Subcutaneous abdominal adipose tissue (tissue), 5 donors: ENCODE measurements around the gene OST4.

Source experiments
- H3K27ac ChIP-seq: one replicate; pipeline ENCODE4 v1.7.0; 2013; ENCODE audit warnings: low read depth, mild to moderate bottlenecking, inconsistent platforms, low read length, moderate library complexity
- H3K27me3 ChIP-seq, 5 donors: one replicate each; pipeline ENCODE4 v1.7.0; 2013; ENCODE audit warnings: low read length in 5 of 5, inconsistent platforms in 1 of 5; ENCODE audit not compliant: control insufficient read depth in 5 of 5, insufficient read depth in 4 of 5
- H3K36me3 ChIP-seq, 5 donors: one replicate each; pipeline ENCODE4 v1.7.0; 2013; ENCODE audit warnings: low read length in 5 of 5; ENCODE audit not compliant: control insufficient read depth in 5 of 5, insufficient read depth in 5 of 5
- H3K4me1 ChIP-seq, 5 donors: one replicate each; pipeline ENCODE4 v1.7.0; 2013; ENCODE audit warnings: low read length in 5 of 5, mild to moderate bottlenecking in 3 of 5, moderate library complexity in 1 of 5; ENCODE audit not compliant: control insufficient read depth in 5 of 5, insufficient read depth in 5 of 5
- H3K4me3 ChIP-seq, 5 donors: one replicate each; pipeline ENCODE4 v1.7.0; 2013; ENCODE audit warnings: low read length in 5 of 5, low read depth in 1 of 5
- H3K9ac ChIP-seq, 5 donors: one replicate each; pipeline ENCODE4 v1.7.0; 2013; ENCODE audit warnings: low read length in 5 of 5, mild to moderate bottlenecking in 4 of 5, moderate library complexity in 3 of 5
- H3K9me3 ChIP-seq, 5 donors: one replicate each; pipeline ENCODE4 v1.7.0; 2013; ENCODE audit warnings: low read length in 5 of 5; ENCODE audit not compliant: control insufficient read depth in 5 of 5
- donor health status: healthy.
- donor health status: healthy.
- donor health status: healthy.
- donor health status: healthy.
- donor health status: healthy.

The OST4 gene

DNA sequence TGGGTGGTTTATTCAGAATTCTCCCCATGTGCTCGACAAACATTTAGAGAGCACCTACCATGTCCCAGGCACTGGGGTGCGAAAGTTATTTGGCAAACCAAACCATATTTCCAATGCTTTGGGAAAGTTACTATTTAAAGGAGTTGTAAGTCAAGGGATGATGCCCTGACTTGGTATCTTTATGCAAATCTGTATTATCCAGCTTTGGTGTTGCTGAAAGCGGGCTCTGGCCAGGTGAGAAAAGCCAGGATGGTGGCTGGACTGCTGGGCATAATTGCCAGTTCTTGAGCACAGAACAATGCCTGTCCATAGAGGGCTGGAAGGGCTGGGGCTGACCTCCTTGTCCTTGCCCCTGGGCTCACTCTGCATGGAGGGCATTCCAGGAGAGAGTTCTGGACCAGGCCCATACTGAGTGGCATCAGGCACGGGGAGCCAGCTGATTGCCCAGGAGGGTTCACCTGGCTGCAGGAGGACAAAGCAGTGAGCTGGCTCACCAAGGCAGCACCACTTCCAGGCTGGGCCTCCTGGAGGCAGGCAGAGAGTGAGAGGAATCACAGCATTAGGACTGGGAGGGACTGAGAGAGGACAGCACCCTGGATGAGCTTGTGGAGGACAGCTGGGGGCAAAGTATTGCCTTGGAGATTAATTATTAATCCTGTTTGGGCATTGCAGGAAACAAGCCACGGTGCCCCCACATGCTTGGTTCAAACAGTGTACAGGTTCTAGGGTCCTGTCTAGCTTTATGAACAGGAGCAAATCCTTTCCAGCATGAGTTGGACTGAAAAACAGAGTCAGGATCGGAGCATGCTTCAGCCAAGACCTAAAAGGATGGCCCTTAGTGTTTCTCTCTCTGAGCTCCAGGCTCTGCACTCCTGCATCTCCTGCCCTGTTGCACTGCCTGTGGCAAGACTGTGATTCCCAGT is 22.2 kb upstream of the OST4 start:
- peaks cover 6 to 19% (median 13%) of the 10 kb centered on the region in 5 donors for H3K4me1 ChIP-seq
- H3K4me3 ChIP-seq = no peak overlapping the region
- no peak overlapping the region for H3K9ac ChIP-seq
- no peak overlapping the region for H3K27ac ChIP-seq
- H3K36me3 ChIP-seq = peaks cover 0 to 3% (median 0%) of the 10 kb centered on the region in 5 donors
- no peaks in the 10 kb centered on the region for H3K27me3 ChIP-seq
- no peaks in the 10 kb centered on the region for H3K9me3 ChIP-seq

DNA sequence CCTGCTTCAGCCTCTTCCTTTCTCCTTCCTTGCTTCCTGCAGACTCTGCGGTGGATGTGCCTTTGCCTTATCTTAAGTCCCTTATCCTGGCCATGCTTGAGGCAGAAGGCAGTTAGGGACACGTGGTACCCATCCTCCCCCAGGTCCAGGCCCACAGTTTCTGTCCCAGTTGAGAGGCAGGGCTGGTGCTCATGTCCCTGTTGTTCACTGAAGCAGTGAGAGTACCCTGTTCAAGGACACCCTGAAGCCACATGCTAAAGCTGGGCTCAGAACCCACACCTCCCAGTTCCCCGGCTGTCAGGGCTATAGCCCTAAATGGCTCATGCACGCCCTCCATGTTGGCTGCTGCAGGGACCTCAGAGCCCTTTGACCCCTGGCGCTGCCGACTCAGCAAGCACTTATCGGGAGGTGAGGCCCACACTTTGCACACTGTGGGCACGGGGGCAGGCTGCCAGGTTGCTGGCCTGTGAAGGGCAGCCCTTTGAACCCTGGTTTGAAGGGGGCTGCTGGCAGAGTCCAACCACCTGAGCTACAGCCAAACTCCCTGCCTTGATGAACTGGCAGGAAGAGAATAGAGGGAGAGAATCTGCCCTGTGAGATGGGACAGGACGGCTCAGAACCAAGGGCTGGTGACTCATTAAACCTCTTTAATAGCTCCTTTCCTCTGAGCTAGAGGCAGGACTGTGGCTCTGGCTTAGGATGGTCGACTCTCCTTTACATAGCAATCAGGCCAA is 21.4 kb upstream of the OST4 start:
- Histone ChIP-seq H3K9me3 (no peaks in the 10 kb centered on the region), H3K4me3 (no peak overlapping the region), H3K9ac (no peak overlapping the region), H3K36me3 (peaks cover 0 to 3% (median 0%) of the 10 kb centered on the region in 5 donors), H3K4me1 (peaks cover 6 to 19% (median 13%) of the 10 kb centered on the region in 5 donors), H3K27ac (no peak overlapping the region), H3K27me3 (no peaks in the 10 kb centered on the region)

DNA sequence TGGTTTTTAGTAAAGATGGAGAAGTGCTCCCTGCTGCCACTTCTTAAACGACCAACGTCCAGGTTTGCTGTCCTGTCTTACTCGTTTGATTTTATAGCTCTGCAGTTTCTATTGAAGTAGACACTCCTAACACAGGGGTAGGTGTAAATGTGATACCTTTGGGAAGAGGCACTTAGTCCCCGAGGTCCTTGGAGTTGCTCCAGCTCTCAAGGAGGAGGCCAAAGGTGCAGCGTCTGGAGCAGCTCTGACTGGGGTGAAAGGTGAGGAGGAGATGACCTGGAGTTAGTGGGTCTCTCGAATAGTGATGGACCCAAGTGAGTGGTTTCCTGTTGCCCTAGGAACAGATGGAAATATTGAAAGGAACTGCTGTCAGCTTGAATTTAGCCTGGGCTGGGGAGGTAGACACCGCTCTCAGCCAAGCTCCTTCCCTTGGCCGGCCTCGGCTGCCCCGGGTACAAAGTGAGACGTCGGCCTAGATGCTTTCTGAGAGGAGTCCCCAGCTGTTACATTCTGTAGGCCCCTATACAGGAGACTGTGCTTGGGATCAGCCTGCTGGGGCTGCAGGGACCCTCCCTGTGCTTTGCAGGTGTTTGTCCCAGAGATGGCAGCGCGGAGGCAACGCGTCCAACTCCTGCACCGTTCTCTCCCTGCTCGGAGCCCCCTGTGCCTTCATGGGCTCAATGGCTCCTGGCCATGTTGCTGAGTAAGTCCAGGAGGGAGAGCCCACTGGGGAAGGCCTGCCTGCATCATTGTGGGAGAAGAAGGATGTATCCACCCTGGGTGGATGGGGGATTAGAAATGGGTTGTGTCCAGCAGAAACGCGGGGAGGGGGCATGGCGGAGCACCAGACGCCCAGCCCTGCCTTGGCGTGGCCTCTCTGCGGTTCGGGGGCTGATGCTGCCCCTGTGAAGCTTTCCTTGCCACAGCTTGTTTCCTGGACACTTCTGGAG is 20.6 kb upstream of the OST4 start:
- Histone ChIP-seq H3K9ac (no peak overlapping the region), H3K27ac (no peak overlapping the region)

DNA sequence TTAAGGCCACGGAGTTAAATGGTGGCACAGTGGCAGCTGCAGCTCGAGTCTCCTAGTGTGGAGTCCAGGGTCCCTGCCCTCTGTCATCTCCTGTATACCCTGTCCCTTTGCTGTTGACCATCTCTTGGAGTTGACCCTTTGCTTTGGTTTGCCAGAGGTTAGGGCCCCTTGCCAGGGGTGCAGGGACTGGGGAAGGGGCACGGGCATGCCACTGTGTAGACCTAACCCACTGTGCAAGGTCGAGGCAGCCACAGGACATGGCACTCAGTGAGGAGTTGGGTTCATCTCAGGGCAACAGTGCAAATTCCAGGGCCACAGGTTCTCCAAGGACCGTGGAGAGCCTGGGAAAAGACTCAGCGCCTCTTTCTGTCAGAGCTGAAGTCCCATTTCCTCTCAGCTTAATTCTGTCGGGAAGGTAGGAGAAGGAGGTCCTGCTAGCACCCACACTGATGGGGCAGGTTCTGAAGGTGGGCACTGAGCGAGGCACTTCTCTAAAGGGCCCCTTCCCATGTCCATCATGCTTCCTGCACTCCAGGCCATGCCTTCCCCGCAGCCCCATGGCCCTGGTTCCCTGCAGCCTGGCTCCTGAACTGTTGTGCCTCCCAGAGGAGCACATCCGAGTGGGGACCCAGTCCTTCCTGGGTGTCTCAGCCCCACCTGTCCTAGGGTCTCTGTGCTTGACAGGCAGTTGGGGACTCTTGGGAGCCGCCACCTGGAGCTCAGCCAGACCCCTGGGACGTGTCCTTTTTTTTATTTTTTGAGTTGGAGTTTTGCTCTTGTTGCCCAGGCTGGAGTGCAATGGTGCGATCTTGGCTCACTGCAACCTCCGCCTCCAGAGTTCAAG is 17.9 kb upstream of the OST4 start:
- H3K4me3 ChIP-seq = no peak overlapping the region
- peaks cover 0 to 2% (median 0%) of the 10 kb centered on the region in 5 donors for H3K36me3 ChIP-seq
- H3K4me1 ChIP-seq = peaks cover 2 to 23% (median 19%) of the 10 kb centered on the region in 5 donors
- no peaks in the 10 kb centered on the region for H3K9me3 ChIP-seq
- H3K27ac ChIP-seq = no peak overlapping the region
- H3K9ac ChIP-seq = no peak overlapping the region
- no peaks in the 10 kb centered on the region for H3K27me3 ChIP-seq

More for the DNA sequence above, 20.6 kb upstream of the OST4 start:
- no peak overlapping the region for H3K4me3 ChIP-seq
- H3K4me1 ChIP-seq = peaks cover 6 to 20% (median 17%) of the 10 kb centered on the region in 5 donors
- H3K9me3 ChIP-seq = no peaks in the 10 kb centered on the region
- H3K36me3 ChIP-seq = peaks cover 0 to 3% (median 0%) of the 10 kb centered on the region in 5 donors
- H3K27me3 ChIP-seq = no peaks in the 10 kb centered on the region

DNA sequence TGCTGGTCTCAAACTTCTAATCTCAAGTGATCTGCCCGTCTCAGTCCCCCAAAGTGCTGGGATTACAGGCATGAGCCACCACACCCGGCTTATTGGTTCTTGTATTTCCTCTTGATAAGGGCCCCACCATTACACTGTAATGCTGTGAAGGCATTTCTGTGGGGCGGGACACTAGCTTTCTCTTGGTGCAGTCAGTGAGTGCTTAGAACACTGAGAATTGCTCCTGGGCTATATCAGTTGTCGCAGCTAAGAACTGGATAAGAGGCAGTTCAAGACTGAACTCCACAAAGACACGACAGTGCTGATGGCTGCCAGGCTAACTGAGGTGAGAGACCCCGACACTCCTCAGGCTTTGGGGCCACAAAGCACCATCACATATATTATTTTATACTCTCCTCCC is 17.2 kb upstream of the OST4 start:
- H3K4me3 ChIP-seq = no peak overlapping the region
- H3K36me3 ChIP-seq = no peaks in the 10 kb centered on the region
- no peak overlapping the region for H3K27ac ChIP-seq
- peaks cover 2 to 23% (median 19%) of the 10 kb centered on the region in 5 donors for H3K4me1 ChIP-seq
- no peak overlapping the region for H3K9ac ChIP-seq
- no peaks in the 10 kb centered on the region for H3K9me3 ChIP-seq
- H3K27me3 ChIP-seq = no peaks in the 10 kb centered on the region

DNA sequence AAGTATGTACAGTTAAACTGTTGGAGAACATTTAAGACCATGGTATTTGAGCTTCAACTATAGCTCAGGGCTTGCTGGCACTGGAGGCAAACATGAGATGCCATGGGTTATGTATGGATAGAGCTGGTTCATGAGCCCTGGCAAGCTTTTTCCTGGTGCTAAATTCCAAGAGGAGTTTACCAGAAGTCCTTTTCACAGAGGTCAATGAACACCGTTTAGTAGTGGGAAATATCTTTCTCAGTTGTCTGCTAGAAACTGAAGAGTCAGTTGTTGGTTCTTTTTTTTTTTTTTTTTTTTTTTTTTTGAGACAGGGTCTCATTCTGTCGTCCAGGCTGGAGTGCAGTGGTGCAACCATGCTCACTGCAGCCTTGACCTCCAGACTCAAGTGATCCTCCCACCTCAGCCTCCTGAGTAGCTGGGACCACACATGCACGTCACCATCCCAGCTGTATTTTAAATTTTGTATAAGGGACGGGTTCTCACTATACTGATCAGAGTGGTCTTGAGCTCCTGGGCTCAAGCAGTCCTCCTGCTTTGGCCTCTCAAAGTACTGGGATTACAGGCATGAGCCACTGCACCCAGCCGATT is 16.5 kb upstream of the OST4 start:
- Histone ChIP-seq H3K9ac (no peak overlapping the region), H3K9me3 (no peaks in the 10 kb centered on the region), H3K4me3 (no peak overlapping the region), H3K27me3 (no peaks in the 10 kb centered on the region), H3K36me3 (no peaks in the 10 kb centered on the region), H3K4me1 (peaks cover 2 to 23% (median 19%) of the 10 kb centered on the region in 5 donors), H3K27ac (no peak overlapping the region)

DNA sequence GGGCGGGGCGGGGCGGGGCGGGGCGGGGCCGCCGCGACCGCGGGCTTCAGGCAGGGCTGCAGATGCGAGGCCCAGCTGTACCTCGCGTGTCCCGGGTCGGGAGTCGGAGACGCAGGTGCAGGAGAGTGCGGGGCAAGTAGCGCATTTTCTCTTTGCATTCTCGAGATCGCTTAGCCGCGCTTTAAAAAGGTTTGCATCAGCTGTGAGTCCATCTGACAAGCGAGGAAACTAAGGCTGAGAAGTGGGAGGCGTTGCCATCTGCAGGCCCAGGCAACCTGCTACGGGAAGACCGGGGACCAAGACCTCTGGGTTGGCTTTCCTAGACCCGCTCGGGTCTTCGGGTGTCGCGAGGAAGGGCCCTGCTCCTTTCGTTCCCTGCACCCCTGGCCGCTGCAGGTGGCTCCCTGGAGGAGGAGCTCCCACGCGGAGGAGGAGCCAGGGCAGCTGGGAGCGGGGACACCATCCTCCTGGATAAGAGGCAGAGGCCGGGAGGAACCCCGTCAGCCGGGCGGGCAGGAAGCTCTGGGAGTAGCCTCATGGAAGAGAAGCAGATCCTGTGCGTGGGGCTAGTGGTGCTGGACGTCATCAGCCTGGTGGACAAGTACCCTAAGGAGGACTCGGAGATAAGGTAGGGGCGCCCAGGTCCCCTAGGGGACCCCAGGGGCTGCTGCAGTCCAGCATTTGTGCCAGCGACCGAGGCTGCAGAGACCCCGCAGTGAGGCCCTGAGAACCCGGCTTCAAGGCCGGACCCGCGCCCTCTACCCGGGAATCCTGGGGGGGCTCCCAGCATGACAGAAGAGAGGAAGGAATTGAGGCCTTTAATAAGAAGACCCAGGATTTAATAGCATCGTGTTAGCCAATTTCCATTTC is 15.5 kb upstream of the OST4 start, which contains the start of gene KHK:
TSS of gene KHK (plus strand) at position 49 of the 870 bp plus-strand sequence. CDS start at position 537, 488 bp downstream.
- H3K4me1 ChIP-seq = peaks cover 2 to 30% (median 24%) of the 10 kb centered on the region in 5 donors
- H3K36me3 ChIP-seq = no peaks in the 10 kb centered on the region
- peak within 1 kb of the TSS; percentile 79 for H3K27ac ChIP-seq
- H3K27me3 ChIP-seq = no peaks in the 10 kb centered on the region
- H3K4me3 ChIP-seq = peak within 1 kb of the TSS; percentile 75 to 87 (median 79)
- peak within 1 kb of the TSS in 4 of 5 donors; percentile 72 to 84 (median 78) for H3K9ac ChIP-seq
- H3K9me3 ChIP-seq = no peaks in the 10 kb centered on the region

DNA sequence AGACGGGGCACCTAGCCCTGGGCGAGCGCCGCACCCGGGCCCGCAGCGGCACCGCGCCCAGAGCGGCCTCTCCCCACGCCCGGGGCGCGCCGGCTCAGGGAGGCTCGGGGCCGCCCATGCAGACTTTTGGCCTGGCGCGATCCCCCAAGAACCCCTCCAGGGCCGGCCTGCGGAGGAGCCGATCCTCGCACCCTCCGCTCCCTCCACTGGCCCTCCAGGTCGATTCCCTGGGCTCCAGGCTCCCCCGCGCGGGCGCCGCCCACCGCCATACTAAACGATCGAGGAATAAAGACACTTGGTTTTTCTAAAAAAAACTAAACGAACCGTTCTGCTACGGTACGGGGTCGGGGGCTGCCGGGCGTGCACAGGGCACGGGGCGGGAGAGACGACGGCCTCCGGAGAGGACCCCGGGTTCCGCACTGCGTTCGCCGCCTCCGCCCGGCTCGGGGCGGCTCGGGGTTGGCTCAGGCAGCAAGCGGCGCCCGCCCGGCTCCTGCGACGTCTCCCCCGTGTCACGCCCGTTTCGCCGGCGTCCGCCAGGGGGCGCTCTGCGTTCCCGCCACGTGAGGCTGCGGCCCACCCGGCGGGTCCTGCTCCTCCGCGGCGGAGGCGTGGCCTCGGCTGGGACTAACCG is 14.8 kb upstream of the OST4 start:
- Histone ChIP-seq H3K36me3 (no peaks in the 10 kb centered on the region), H3K9me3 (no peaks in the 10 kb centered on the region), H3K4me1 (peaks cover 2 to 37% (median 32%) of the 10 kb centered on the region in 5 donors), H3K9ac (peak overlapping the region in 4 of 5 donors; percentile 66 to 84 (median 76)), H3K27me3 (no peaks in the 10 kb centered on the region), H3K27ac (peak overlapping the region; percentile 79), H3K4me3 (peak overlapping the region in 4 of 5 donors; percentile 72 to 83 (median 76))
